HEK293 (cell line): Measurements from ENCODE around the gene DLX6.

Source experiments
- CTCF ChIA-PET: fragments of 350-600 bp; formaldehyde crosslinking; extraction: SDS; loops from one replicate; lab custom pipeline; 2021; ENCODE audit warnings: antibody characterized with exemption; lab: Yijun Ruan, JAX
- POLR2A ChIA-PET: fragments of 300-600 bp; formaldehyde crosslinking; extraction: SDS; loops from one replicate; lab custom pipeline; 2020; ENCODE audit warnings: antibody characterized with exemption, inconsistent platforms; lab: Yijun Ruan, JAX
- H3K27ac ChIP-seq: fragments of 200-500 bp; sonication (Bioruptor generic); 2 replicates; pipeline ENCODE4 v1.5.1; 2014; ENCODE audit warnings: low read depth, low read length, control low read depth, inconsistent platforms; ENCODE audit errors: extremely low read depth
- H3K36me3 ChIP-seq, 2 experiments: fragments of 200-500 bp in 1 of 2; sonication (Bioruptor generic) in 1 of 2; 1 replicate in 1 of 2; 2 replicates in 1 of 2; pipeline ENCODE4 v1.5.1; 2014 to 2017; ENCODE audit warnings: inconsistent platforms in 2 of 2, low read length in 2 of 2; ENCODE audit not compliant: control insufficient read depth in 2 of 2, insufficient read depth in 1 of 2
- H3K4me1 ChIP-seq: fragments of 200-500 bp; sonication (Bioruptor generic); 2 replicates; pipeline ENCODE4 v1.5.1; 2014; ENCODE audit warnings: mild to moderate bottlenecking, low read length, inconsistent platforms; ENCODE audit not compliant: control insufficient read depth, insufficient read depth
- H3K4me3 ChIP-seq: 2 replicates; pipeline ENCODE4 v1.5.1; 2011; ENCODE audit warnings: low read depth, mild to moderate bottlenecking, control low read depth, low read length, moderate library complexity
- H3K9me3 ChIP-seq: fragments of 200-500 bp; sonication (Bioruptor generic); 2 replicates; pipeline ENCODE4 v1.5.1; 2014; ENCODE audit warnings: low read depth, low read length, inconsistent platforms; ENCODE audit not compliant: control insufficient read depth, insufficient read depth
- REPIN1 ChIP-seq: fragments of 450-650 bp; formaldehyde crosslinking; IDR thresholded peaks from 2 replicates; pipeline ENCODE4 v1.5.1; 2017; ENCODE audit warnings: missing biosample characterization, missing genetic modification characterization, low read depth
- SETDB1 ChIP-seq: IDR thresholded peaks from one replicate; pipeline ENCODE4 v1.6.1; 2017; ENCODE audit warnings: mild to moderate bottlenecking, low read length, moderate library complexity, mixed read lengths; ENCODE audit not compliant: insufficient read length
- SP2 ChIP-seq: fragments of 450-650 bp; formaldehyde crosslinking; IDR thresholded peaks from 2 replicates; pipeline ENCODE4 v1.5.1; 2016; ENCODE audit warnings: missing biosample characterization, missing genetic modification characterization
- ZFP41 ChIP-seq: fragments of 450-650 bp; formaldehyde crosslinking; IDR thresholded peaks from 2 replicates; pipeline ENCODE4 v1.5.1; 2016; ENCODE audit warnings: missing biosample characterization, missing genetic modification characterization, borderline replicate concordance
- ZNF157 ChIP-seq: fragments of 450-650 bp; formaldehyde crosslinking; IDR thresholded peaks from 2 replicates; pipeline ENCODE4 v1.5.1; 2016; ENCODE audit warnings: missing biosample characterization, missing genetic modification characterization
- ZNF169 ChIP-seq: fragments of 450-650 bp; formaldehyde crosslinking; IDR thresholded peaks from 2 replicates; pipeline ENCODE4 v1.5.1; 2016; ENCODE audit warnings: missing biosample characterization, missing genetic modification characterization
- ZNF2 ChIP-seq: fragments of 450-650 bp; formaldehyde crosslinking; IDR thresholded peaks from 2 replicates; pipeline ENCODE4 v1.5.1; 2016; ENCODE audit warnings: missing biosample characterization, missing genetic modification characterization
- ZNF214 ChIP-seq: fragments of 450-650 bp; formaldehyde crosslinking; IDR thresholded peaks from 2 replicates; pipeline ENCODE4 v1.5.1; 2017; ENCODE audit warnings: missing biosample characterization, mild to moderate bottlenecking, missing genetic modification characterization, borderline replicate concordance
- ZNF223 ChIP-seq: fragments of 450-650 bp; formaldehyde crosslinking; IDR thresholded peaks from 2 replicates; pipeline ENCODE4 v1.5.1; 2016; ENCODE audit warnings: missing biosample characterization, missing genetic modification characterization
- ZNF37A ChIP-seq: fragments of 450-650 bp; IDR thresholded peaks from 2 replicates; pipeline ENCODE4 v1.5.1; 2018; ENCODE audit warnings: missing biosample characterization, missing genetic modification characterization
- ZNF404 ChIP-seq: fragments of 450-650 bp; formaldehyde crosslinking; IDR thresholded peaks from 2 replicates; pipeline ENCODE4 v1.5.1; 2017; ENCODE audit warnings: missing biosample characterization, missing genetic modification characterization
- ZNF416 ChIP-seq: fragments of 450-650 bp; formaldehyde crosslinking; IDR thresholded peaks from 2 replicates; pipeline ENCODE4 v1.5.1; 2016; ENCODE audit warnings: missing biosample characterization, missing genetic modification characterization
- ZNF521 ChIP-seq: fragments of 450-650 bp; formaldehyde crosslinking; IDR thresholded peaks from 2 replicates; pipeline ENCODE4 v1.5.1; 2017; ENCODE audit warnings: missing biosample characterization, mild to moderate bottlenecking, missing genetic modification characterization
- ZNF544 ChIP-seq: fragments of 450-650 bp; formaldehyde crosslinking; IDR thresholded peaks from 2 replicates; pipeline ENCODE4 v1.5.0; 2017; ENCODE audit warnings: missing biosample characterization, missing genetic modification characterization
- ZNF560 ChIP-seq: fragments of 450-650 bp; formaldehyde crosslinking; IDR thresholded peaks from 2 replicates; pipeline ENCODE4 v1.5.1; 2017; ENCODE audit warnings: missing biosample characterization, missing genetic modification characterization, borderline replicate concordance
- ZNF629 ChIP-seq: fragments of 450-650 bp; formaldehyde crosslinking; IDR thresholded peaks from 2 replicates; pipeline ENCODE4 v1.5.1; 2017; ENCODE audit warnings: missing biosample characterization, missing genetic modification characterization
- TF ChIP-seq, protein P1 (sequence below): fragments of 450-650 bp; formaldehyde crosslinking; conservative IDR thresholded peaks from 2 replicates; pipeline ENCODE4 v1.5.1; 2016; ENCODE audit warnings: low read depth, missing biosample characterization, missing genetic modification characterization
- TF ChIP-seq, protein P2 (sequence below): fragments of 450-650 bp; formaldehyde crosslinking; conservative IDR thresholded peaks from 2 replicates; pipeline ENCODE4 v1.5.1; 2016; ENCODE audit warnings: low read depth, missing biosample characterization, missing genetic modification characterization
- TF ChIP-seq, protein P3 (sequence below): fragments of 450-650 bp; formaldehyde crosslinking; IDR thresholded peaks from 2 replicates; pipeline ENCODE4 v1.5.1; 2016; ENCODE audit warnings: missing biosample characterization, missing genetic modification characterization, low read depth

The DLX6 gene

DNA sequence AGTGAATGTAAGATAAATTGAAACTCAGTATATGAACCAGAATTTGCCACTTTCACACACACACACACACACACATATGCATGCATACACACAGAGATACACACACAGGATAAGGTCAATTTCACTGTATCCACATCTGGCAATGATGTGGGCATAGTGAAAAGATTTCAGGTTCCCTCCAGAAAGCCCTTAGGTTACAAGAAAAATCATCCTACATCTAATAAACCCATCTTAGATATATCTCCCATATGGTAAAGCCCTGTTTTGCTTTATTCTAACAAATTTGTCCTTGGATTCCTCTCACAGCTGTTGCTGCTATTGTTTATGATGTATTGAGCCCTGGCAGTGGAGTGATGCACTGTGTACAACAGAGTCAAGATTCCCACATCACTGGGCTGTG lies 27.9 kb upstream of the DLX6 start (continued):
- TF ChIP-seq, protein P1, sequence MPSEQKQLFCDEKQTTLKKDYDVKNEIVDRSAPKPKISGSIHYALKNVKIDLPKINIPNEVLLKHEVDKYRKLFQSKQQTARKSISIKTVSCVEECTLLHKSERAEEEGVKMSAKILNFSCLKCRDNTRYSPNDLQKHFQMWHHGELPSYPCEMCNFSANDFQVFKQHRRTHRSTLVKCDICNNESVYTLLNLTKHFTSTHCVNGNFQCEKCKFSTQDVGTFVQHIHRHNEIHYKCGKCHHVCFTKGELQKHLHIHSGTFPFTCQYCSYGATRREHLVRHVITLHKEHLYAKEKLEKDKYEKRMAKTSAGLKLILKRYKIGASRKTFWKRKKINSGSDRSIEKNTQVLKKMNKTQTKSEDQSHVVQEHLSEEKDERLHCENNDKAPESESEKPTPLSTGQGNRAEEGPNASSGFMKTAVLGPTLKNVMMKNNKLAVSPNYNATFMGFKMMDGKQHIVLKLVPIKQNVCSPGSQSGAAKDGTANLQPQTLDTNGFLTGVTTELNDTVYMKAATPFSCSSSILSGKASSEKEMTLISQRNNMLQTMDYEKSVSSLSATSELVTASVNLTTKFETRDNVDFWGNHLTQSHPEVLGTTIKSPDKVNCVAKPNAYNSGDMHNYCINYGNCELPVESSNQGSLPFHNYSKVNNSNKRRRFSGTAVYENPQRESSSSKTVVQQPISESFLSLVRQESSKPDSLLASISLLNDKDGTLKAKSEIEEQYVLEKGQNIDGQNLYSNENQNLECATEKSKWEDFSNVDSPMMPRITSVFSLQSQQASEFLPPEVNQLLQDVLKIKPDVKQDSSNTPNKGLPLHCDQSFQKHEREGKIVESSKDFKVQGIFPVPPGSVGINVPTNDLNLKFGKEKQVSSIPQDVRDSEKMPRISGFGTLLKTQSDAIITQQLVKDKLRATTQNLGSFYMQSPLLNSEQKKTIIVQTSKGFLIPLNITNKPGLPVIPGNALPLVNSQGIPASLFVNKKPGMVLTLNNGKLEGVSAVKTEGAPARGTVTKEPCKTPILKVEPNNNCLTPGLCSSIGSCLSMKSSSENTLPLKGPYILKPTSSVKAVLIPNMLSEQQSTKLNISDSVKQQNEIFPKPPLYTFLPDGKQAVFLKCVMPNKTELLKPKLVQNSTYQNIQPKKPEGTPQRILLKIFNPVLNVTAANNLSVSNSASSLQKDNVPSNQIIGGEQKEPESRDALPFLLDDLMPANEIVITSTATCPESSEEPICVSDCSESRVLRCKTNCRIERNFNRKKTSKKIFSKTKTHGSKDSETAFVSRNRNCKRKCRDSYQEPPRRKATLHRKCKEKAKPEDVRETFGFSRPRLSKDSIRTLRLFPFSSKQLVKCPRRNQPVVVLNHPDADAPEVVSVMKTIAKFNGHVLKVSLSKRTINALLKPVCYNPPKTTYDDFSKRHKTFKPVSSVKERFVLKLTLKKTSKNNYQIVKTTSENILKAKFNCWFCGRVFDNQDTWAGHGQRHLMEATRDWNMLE = no peak
- TF ChIP-seq REPIN1 (tag by site-specific recombination) (no peak), ZNF2 (tag by site-specific recombination) (no peak), ZNF169 (tag by site-specific recombination) (no peak), ZNF521 (tag by site-specific recombination) (no peak), ZFP41 (tag by site-specific recombination) (no peak)

GRCh38 chr7:96979551-96980276 lies 25.6 kb upstream of the DLX6 start:
- TF ChIP-seq, protein P2, sequence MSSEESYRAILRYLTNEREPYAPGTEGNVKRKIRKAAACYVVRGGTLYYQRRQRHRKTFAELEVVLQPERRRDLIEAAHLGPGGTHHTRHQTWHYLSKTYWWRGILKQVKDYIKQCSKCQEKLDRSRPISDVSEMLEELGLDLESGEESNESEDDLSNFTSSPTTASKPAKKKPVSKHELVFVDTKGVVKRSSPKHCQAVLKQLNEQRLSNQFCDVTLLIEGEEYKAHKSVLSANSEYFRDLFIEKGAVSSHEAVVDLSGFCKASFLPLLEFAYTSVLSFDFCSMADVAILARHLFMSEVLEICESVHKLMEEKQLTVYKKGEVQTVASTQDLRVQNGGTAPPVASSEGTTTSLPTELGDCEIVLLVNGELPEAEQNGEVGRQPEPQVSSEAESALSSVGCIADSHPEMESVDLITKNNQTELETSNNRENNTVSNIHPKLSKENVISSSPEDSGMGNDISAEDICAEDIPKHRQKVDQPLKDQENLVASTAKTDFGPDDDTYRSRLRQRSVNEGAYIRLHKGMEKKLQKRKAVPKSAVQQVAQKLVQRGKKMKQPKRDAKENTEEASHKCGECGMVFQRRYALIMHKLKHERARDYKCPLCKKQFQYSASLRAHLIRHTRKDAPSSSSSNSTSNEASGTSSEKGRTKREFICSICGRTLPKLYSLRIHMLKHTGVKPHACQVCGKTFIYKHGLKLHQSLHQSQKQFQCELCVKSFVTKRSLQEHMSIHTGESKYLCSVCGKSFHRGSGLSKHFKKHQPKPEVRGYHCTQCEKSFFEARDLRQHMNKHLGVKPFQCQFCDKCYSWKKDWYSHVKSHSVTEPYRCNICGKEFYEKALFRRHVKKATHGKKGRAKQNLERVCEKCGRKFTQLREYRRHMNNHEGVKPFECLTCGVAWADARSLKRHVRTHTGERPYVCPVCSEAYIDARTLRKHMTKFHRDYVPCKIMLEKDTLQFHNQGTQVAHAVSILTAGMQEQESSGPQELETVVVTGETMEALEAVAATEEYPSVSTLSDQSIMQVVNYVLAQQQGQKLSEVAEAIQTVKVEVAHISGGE (tag by site-specific recombination) = no peak
- no peak for TF ChIP-seq SETDB1
- no peak for TF ChIP-seq ZNF404 (tag by site-specific recombination)
- no peak for TF ChIP-seq ZNF560 (tag by site-specific recombination)
- CTCF ChIA-PET = no interaction called here
- POLR2A ChIA-PET = no interaction called here

DNA sequence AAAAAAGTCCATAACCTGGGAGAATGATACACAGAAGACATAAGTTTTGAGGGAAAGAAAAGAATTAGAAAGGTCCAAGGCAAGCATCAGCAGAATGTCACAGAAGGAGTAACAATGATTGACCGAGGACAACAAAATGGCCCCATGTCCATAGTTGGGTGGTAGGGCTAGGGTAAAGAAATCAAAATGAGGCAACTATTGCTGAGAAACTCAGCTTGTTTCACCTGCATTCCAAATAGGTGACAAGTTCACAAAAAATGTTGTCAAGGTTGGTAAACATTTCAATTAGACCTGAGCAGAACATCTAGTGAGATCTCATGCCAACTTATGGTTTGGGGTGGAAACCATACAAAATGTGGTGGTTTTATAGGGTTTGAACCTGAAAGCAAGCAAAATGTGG lies 22.8 kb upstream of the DLX6 start:
- ChIA-PET CTCF (interaction anchor here (0.6 kb wide), 1 partner anchor 263 kb away, joined by 3 read pairs; no protein-coding TSS in a partner anchor), POLR2A (no interaction called here)
- H3K4me1 ChIP-seq = peaks cover 4% of the 10 kb centered on the region
- H3K27ac ChIP-seq = no peak overlapping the region
- H3K4me3 ChIP-seq = no peak overlapping the region
- no peaks in the 10 kb centered on the region for H3K9me3 ChIP-seq
- TF ChIP-seq ZNF544 (no peak), ZNF223 (tag by site-specific recombination) (no peak), ZNF37A (tag by site-specific recombination) (no peak), SP2 (tag by site-specific recombination) (no peak), ZNF157 (tag by site-specific recombination) (no peak), ZNF416 (tag by site-specific recombination) (no peak), ZNF629 (no peak), ZNF214 (no peak)
- TF ChIP-seq, protein P3, sequence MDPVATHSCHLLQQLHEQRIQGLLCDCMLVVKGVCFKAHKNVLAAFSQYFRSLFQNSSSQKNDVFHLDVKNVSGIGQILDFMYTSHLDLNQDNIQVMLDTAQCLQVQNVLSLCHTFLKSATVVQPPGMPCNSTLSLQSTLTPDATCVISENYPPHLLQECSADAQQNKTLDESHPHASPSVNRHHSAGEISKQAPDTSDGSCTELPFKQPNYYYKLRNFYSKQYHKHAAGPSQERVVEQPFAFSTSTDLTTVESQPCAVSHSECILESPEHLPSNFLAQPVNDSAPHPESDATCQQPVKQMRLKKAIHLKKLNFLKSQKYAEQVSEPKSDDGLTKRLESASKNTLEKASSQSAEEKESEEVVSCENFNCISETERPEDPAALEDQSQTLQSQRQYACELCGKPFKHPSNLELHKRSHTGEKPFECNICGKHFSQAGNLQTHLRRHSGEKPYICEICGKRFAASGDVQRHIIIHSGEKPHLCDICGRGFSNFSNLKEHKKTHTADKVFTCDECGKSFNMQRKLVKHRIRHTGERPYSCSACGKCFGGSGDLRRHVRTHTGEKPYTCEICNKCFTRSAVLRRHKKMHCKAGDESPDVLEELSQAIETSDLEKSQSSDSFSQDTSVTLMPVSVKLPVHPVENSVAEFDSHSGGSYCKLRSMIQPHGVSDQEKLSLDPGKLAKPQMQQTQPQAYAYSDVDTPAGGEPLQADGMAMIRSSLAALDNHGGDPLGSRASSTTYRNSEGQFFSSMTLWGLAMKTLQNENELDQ (tag by site-specific recombination) = no peak
- no peaks in the 10 kb centered on the region for H3K36me3 ChIP-seq

More at GRCh38 chr7:96979551-96980276, 25.6 kb upstream of the DLX6 start:
- Histone ChIP-seq H3K9me3 (no peaks in the 10 kb centered on the region), H3K36me3 (no peaks in the 10 kb centered on the region), H3K4me1 (no peaks in the 10 kb centered on the region), H3K27ac (no peak overlapping the region), H3K4me3 (no peak overlapping the region)
